ENCODE data around the gene ZNF480. TPM values are rescaled to one million over a fixed set of nuclear protein-coding genes. Genes with fewer than 3 reads are reported as not detected.
A peak's percentile ranks its signal among the peaks of the same experiment; 100 is the strongest.
"Not testable (repeated sequence)": the region's sequence is repeated elsewhere in the genome, so short reads cannot be mapped to it uniquely, and the experiment has no call there.

Gene ZNF480
- polyA plus RNA-seq (ENCODE audit: insufficient read length in 10 of 10), result 10 to 100 TPM in 5 of 10 donors, 1 to 10 TPM in 5; 7.9 to 12.8 (median 10.4) TPM
- long read RNA-seq, donor 1, result 0 reads
- long read RNA-seq, donor 2, result 0 reads
- long read RNA-seq, donor 3, result 0 reads
- long read RNA-seq, donor 4, full-length matches to known transcripts, result 2 of 2 reads
- long read RNA-seq, donor 4, partial matches to known transcripts, result 0 of 2 reads
- long read RNA-seq, donor 4, other reads (novel, unspliced or antisense), result 0 of 2 reads
- long read RNA-seq, donor 5, full-length matches to known transcripts, result 1 of 1 reads
- long read RNA-seq, donor 5, partial matches to known transcripts, result 0 of 1 reads
- long read RNA-seq, donor 5, other reads (novel, unspliced or antisense), result 0 of 1 reads
- long read RNA-seq, donor 6, result 0 reads
- long read RNA-seq, donor 7, result 0 reads
- long read RNA-seq, donor 8, full-length matches to known transcripts, result 1 of 1 reads
- long read RNA-seq, donor 8, partial matches to known transcripts, result 0 of 1 reads
- long read RNA-seq, donor 8, other reads (novel, unspliced or antisense), result 0 of 1 reads
- long read RNA-seq, donor 9, result 0 reads

- DNase-seq, result peak; percentile 68 to 90 (median 89)
Measured at GRCh38 chr19:52296773-52297600, at the start of gene ZNF480. ZNF480 (plus strand) TSS chr19:52297169; CDS start chr19:52300413, 3,244 bp downstream.

- peak; percentile 51 to 73 (median 65) for DNase-seq
Measured at GRCh38 chr19:52248241-52248640, 48.7 kb upstream of the ZNF480 start.

GRCh38 chr19:52258426-52258825 is 38.5 kb upstream of the ZNF480 start:
- no peak for DNase-seq

- DNase-seq, result not testable (repeated sequence)
Measured at GRCh38 chr19:52265556-52265955, 31.4 kb upstream of the ZNF480 start.

- peak; percentile 94 to 98 (median 95) for DNase-seq
Measured at GRCh38 chr19:52269338-52270261, 27.4 kb upstream of the ZNF480 start, which contains the start of gene ZNF766. ZNF766 (plus strand) TSS chr19:52269587; CDS start chr19:52269614, 27 bp downstream.

- DNase-seq, result no peak
Measured at GRCh38 chr19:52270266-52270885, 26.6 kb upstream of the ZNF480 start.

- no peak for DNase-seq
Measured at GRCh38 chr19:52273301-52273700, 23.7 kb upstream of the ZNF480 start.

GRCh38 chr19:52274191-52274590 is 22.8 kb upstream of the ZNF480 start:
- no peak for DNase-seq

- DNase-seq, result no peak
Measured at GRCh38 chr19:52275988-52276387, 21.0 kb upstream of the ZNF480 start.

- DNase-seq, result no peak
Measured at GRCh38 chr19:52277471-52277870, 19.5 kb upstream of the ZNF480 start.

GRCh38 chr19:52286256-52286655 is 10.7 kb upstream of the ZNF480 start:
- DNase-seq, result no peak

GRCh38 chr19:52291781-52292180 is 5.2 kb upstream of the ZNF480 start:
- no peak for DNase-seq

GRCh38 chr19:52292946-52293345 is 4.0 kb upstream of the ZNF480 start:
- not testable (repeated sequence) for DNase-seq

GRCh38 chr19:52296400-52296772 is 583 bp upstream of the ZNF480 start:
- DNase-seq, result no peak

- peak in 1 of 3 donors; percentile 10 for DNase-seq
Measured at GRCh38 chr19:52297601-52298364, 814 bp downstream of the ZNF480 start.

GRCh38 chr19:52307275-52307674 is 10.3 kb downstream of the ZNF480 start:
- DNase-seq, result peak; percentile 1 to 28 (median 3)

- no peak for DNase-seq
Measured at GRCh38 chr19:52322429-52322828, 25.5 kb downstream of the ZNF480 start.

GRCh38 chr19:52331757-52332156 is 34.8 kb downstream of the ZNF480 start:
- DNase-seq, result peak in 1 of 3 donors; percentile 11

- DNase-seq, result no peak
Measured at GRCh38 chr19:52335768-52336116, 38.8 kb downstream of the ZNF480 start.

Data from muscle of back (tissue), 13 donors.